ENCODE measurements around the gene SH2B3.

DNA sequence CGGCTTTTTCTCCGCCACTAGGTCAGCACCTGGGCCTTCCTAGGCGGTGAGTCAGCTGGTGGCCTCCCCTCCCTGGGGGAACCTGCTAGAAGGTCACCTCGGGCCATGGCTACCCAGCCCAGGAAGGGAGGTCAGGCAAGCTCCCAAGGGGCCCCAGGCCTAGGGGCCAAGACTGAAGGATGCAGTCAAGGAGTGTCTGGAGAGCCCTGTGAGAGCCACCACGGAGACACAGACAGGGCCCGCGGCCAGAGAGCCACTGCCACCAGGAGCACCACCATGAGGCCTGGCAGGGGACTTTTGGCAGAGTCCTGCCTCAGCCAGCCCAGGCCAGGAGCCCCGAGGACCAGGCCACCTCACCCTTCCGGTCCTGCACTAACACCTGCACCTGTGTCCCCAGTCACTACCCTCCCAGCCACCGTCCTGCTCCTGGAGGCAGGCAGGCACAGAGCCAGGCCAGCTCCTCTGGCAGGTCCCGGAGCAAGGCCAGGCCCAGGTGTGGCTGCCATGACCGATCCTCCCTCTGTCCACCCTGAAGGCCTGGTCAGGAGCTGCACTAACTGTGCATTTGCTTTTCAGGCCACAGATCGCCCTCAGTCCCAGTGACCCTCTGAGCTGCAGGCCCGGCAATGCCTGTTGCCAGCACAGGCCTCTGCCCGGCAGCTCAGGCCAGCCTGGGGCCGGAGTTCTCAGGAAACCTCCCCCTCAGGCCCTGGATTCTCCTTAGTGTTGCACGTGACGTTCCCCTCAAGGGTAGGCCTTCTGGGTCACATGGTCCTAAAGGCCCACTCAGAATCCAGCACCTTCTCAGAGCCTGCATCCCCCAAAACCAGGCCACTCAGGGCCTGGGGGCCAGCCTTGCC lies 43.8 kb upstream of the SH2B3 start:
- no peak for TF ChIP-seq EZH2phosphoT487 (IDR thresholded peaks at IDR 0.05; ENCODE audit: unreplicated experiment)
- TF ChIP-seq POLR2AphosphoS5 (IDR thresholded peaks at IDR 0.05; ENCODE audit: low read depth), result no peak
- TF ChIP-seq, protein P1, sequence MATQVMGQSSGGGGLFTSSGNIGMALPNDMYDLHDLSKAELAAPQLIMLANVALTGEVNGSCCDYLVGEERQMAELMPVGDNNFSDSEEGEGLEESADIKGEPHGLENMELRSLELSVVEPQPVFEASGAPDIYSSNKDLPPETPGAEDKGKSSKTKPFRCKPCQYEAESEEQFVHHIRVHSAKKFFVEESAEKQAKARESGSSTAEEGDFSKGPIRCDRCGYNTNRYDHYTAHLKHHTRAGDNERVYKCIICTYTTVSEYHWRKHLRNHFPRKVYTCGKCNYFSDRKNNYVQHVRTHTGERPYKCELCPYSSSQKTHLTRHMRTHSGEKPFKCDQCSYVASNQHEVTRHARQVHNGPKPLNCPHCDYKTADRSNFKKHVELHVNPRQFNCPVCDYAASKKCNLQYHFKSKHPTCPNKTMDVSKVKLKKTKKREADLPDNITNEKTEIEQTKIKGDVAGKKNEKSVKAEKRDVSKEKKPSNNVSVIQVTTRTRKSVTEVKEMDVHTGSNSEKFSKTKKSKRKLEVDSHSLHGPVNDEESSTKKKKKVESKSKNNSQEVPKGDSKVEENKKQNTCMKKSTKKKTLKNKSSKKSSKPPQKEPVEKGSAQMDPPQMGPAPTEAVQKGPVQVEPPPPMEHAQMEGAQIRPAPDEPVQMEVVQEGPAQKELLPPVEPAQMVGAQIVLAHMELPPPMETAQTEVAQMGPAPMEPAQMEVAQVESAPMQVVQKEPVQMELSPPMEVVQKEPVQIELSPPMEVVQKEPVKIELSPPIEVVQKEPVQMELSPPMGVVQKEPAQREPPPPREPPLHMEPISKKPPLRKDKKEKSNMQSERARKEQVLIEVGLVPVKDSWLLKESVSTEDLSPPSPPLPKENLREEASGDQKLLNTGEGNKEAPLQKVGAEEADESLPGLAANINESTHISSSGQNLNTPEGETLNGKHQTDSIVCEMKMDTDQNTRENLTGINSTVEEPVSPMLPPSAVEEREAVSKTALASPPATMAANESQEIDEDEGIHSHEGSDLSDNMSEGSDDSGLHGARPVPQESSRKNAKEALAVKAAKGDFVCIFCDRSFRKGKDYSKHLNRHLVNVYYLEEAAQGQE (IDR thresholded peaks at IDR 0.05; ENCODE audit: unreplicated experiment), result no peak

Measured in GM23338 (cell line).